CD8-positive, alpha-beta memory T cell (primary cell): ENCODE measurements around the gene AKR7A2. TPM values are rescaled to one million over a fixed set of nuclear protein-coding genes. Genes with fewer than 3 reads are reported as not detected.
A peak's percentile ranks its signal among the peaks of the same experiment; 100 is the strongest.

Experiments
- CTCF ChIA-PET: fragments of 350-600 bp; sonication (Branson Sonifier 250); formaldehyde crosslinking; loops from one replicate; lab custom pipeline; 2021; ENCODE audit warnings: antibody characterized with exemption; lab: Charles Lee
- POLR2A ChIA-PET: fragments of 350-600 bp; sonication (Branson Sonifier 250); formaldehyde crosslinking; loops from one replicate; lab custom pipeline; 2021; ENCODE audit warnings: antibody characterized with exemption; lab: Charles Lee
- DNase-seq, 5 donors: peaks; one replicate each; pipeline versions ENCODE4 v3.0.0 to v3.0.0-alpha.2; 2020 to 2022; ENCODE audit warnings: mixed read lengths in 1 of 5
- H3K27ac ChIP-seq: one replicate; pipeline ENCODE4 v1.7.0; 2013; ENCODE audit warnings: low read depth, mild to moderate bottlenecking, low read length, moderate library complexity
- H3K27me3 ChIP-seq: 2 replicates; pipeline ENCODE4 v1.7.0; 2013; ENCODE audit warnings: low read length, mild to moderate bottlenecking; ENCODE audit not compliant: insufficient read depth, poor library complexity, severe bottlenecking
- H3K36me3 ChIP-seq: 2 replicates; pipeline ENCODE4 v1.7.0; 2013; ENCODE audit warnings: mild to moderate bottlenecking, low read length, moderate library complexity; ENCODE audit not compliant: insufficient read depth
- H3K4me1 ChIP-seq: 2 replicates; pipeline ENCODE4 v1.7.0; 2013; ENCODE audit warnings: mild to moderate bottlenecking, low read length, moderate library complexity; ENCODE audit not compliant: insufficient read depth
- H3K4me3 ChIP-seq: 2 replicates; pipeline ENCODE4 v1.7.0; 2013; ENCODE audit warnings: mild to moderate bottlenecking, low read length
- H3K9me3 ChIP-seq: 2 replicates; pipeline ENCODE4 v1.7.0; 2013; ENCODE audit warnings: mild to moderate bottlenecking, low read length
- H3K27ac Mint-ChIP-seq, 8 donors: one replicate each; pipeline ENCODE4 v1.8.0; 2020 to 2021; ENCODE audit warnings: mixed read lengths in 8 of 8, mild to moderate bottlenecking in 6 of 8, inconsistent platforms in 3 of 8, moderate library complexity in 3 of 8
- H3K27me3 Mint-ChIP-seq, 2 donors: one replicate each; pipeline ENCODE4 v1.8.0; 2020 to 2021; ENCODE audit warnings: mixed read lengths in 2 of 2, mild to moderate bottlenecking in 1 of 2, moderate library complexity in 1 of 2
- H3K36me3 Mint-ChIP-seq, 3 donors: one replicate each; pipeline ENCODE4 v1.8.0; 2020 to 2021; ENCODE audit warnings: mixed read lengths in 3 of 3, inconsistent platforms in 1 of 3, mild to moderate bottlenecking in 1 of 3
- H3K4me1 Mint-ChIP-seq, 3 donors: one replicate each; pipeline ENCODE4 v1.8.0; 2020 to 2021; ENCODE audit warnings: mixed read lengths in 3 of 3, inconsistent platforms in 1 of 3, mild to moderate bottlenecking in 1 of 3
- H3K4me3 Mint-ChIP-seq, 7 donors: one replicate each; pipeline ENCODE4 v1.8.0; 2020 to 2021; ENCODE audit warnings: mixed read lengths in 7 of 7, mild to moderate bottlenecking in 6 of 7, moderate library complexity in 4 of 7, inconsistent platforms in 2 of 7
- H3K9me3 Mint-ChIP-seq, 5 donors: one replicate each; pipeline ENCODE4 v1.8.0; 2020 to 2022; ENCODE audit warnings: mixed read lengths in 5 of 5, mild to moderate bottlenecking in 3 of 5, moderate library complexity in 2 of 5, inconsistent platforms in 1 of 5
- polyA plus RNA-seq: library from polyadenylated mRNA; unstranded; fragments of 300-500 nt; fragmentation: Illumina TruSeq; gene quantifications from one replicate; pipeline ENCODE4 v1.2.3, GENCODE V29; 2021
- total RNA-seq, 2 experiments: library from RNA; stranded (reverse); gene quantifications; one replicate each; pipeline ENCODE4 v1.2.3, GENCODE V29; 2021

Gene AKR7A2
- total and polyA plus RNA-seq, 3 experiments from 2014 or later = 36.4 to 102 (median 38.3) TPM

GRCh38 chr1:19327736-19328135 is 15.8 kb upstream of the AKR7A2 start:
- Mint-ChIP-seq H3K27ac (peak overlapping the region in 1 of 8 donors; percentile 64), H3K9me3 (no peaks in the 10 kb centered on the region), H3K4me3 (no peak overlapping the region), H3K36me3 (peaks cover 0 to 21% (median 4%) of the 10 kb centered on the region in 3 donors), H3K27me3 (peaks cover 0 to 3% of the 10 kb centered on the region in 2 donors), H3K4me1 (peaks cover 0 to 1% (median 0%) of the 10 kb centered on the region in 3 donors)
- no peaks in the 10 kb centered on the region for H3K9me3 ChIP-seq
- H3K4me3 ChIP-seq = no peak overlapping the region
- no peaks in the 10 kb centered on the region for H3K4me1 ChIP-seq
- ChIA-PET CTCF (no interaction called here), POLR2A (no interaction called here)
- no peaks in the 10 kb centered on the region for H3K36me3 ChIP-seq
- no peak overlapping the region for H3K27ac ChIP-seq
- no peak for DNase-seq
- H3K27me3 ChIP-seq = no peaks in the 10 kb centered on the region

- H3K4me1 Mint-ChIP-seq = peaks cover 0 to 1% (median 0%) of the 10 kb centered on the region in 3 donors
- ChIA-PET POLR2A (no interaction called here), CTCF (no interaction called here)
- Histone ChIP-seq H3K27ac (no peak overlapping the region), H3K27me3 (no peaks in the 10 kb centered on the region), H3K4me1 (no peaks in the 10 kb centered on the region), H3K36me3 (no peaks in the 10 kb centered on the region), H3K9me3 (no peaks in the 10 kb centered on the region), H3K4me3 (no peak overlapping the region)
- DNase-seq = no peak
- H3K27ac Mint-ChIP-seq = no peak overlapping the region
- no peak overlapping the region for H3K4me3 Mint-ChIP-seq
- peaks cover 3 to 23% (median 4%) of the 10 kb centered on the region in 3 donors for H3K36me3 Mint-ChIP-seq
- peaks cover 0 to 3% of the 10 kb centered on the region in 2 donors for H3K27me3 Mint-ChIP-seq
- H3K9me3 Mint-ChIP-seq = no peaks in the 10 kb centered on the region
Observed at GRCh38 chr1:19327301-19327700, 15.4 kb upstream of the AKR7A2 start.

GRCh38 chr1:19326748-19327065 is 14.8 kb upstream of the AKR7A2 start:
- ChIA-PET CTCF (no interaction called here), POLR2A (no interaction called here)
- Mint-ChIP-seq H3K9me3 (no peaks in the 10 kb centered on the region), H3K27me3 (peaks cover 0 to 3% of the 10 kb centered on the region in 2 donors), H3K27ac (no peak overlapping the region), H3K4me1 (peaks cover 0 to 1% (median 0%) of the 10 kb centered on the region in 3 donors), H3K4me3 (peak overlapping the region in 1 of 7 donors; percentile 32), H3K36me3 (peaks cover 3 to 27% (median 7%) of the 10 kb centered on the region in 3 donors)
- Histone ChIP-seq H3K4me1 (no peaks in the 10 kb centered on the region), H3K9me3 (no peaks in the 10 kb centered on the region), H3K27me3 (no peaks in the 10 kb centered on the region), H3K36me3 (no peaks in the 10 kb centered on the region), H3K4me3 (no peak overlapping the region), H3K27ac (no peak overlapping the region)
- DNase-seq = no peak

GRCh38 chr1:19325958-19326747 is 14.2 kb upstream of the AKR7A2 start:
- POLR2A ChIA-PET = no interaction called here
- peak overlapping the region in 1 of 8 donors; percentile 74 for H3K27ac Mint-ChIP-seq
- H3K36me3 ChIP-seq = no peaks in the 10 kb centered on the region

GRCh38 chr1:19325368-19325957 is 13.5 kb upstream of the AKR7A2 start:
- Mint-ChIP-seq H3K9me3 (no peaks in the 10 kb centered on the region), H3K36me3 (peaks cover 3 to 31% (median 7%) of the 10 kb centered on the region in 3 donors), H3K27ac (peak overlapping the region in 1 of 8 donors; percentile 5), H3K4me1 (peaks cover 0 to 1% (median 0%) of the 10 kb centered on the region in 3 donors), H3K27me3 (peaks cover 0 to 3% of the 10 kb centered on the region in 2 donors), H3K4me3 (peak overlapping the region in 1 of 7 donors; percentile 48)
- no peak overlapping the region for H3K27ac ChIP-seq
- no peaks in the 10 kb centered on the region for H3K9me3 ChIP-seq
- no peak overlapping the region for H3K4me3 ChIP-seq
- no peaks in the 10 kb centered on the region for H3K27me3 ChIP-seq
- H3K36me3 ChIP-seq = no peaks in the 10 kb centered on the region
- ChIA-PET POLR2A (no interaction called here), CTCF (no interaction called here)
- peak in 1 of 5 donors; percentile 35 for DNase-seq
- no peaks in the 10 kb centered on the region for H3K4me1 ChIP-seq

More at GRCh38 chr1:19325958-19326747, 14.2 kb upstream of the AKR7A2 start:
- Mint-ChIP-seq H3K36me3 (peaks cover 3 to 29% (median 7%) of the 10 kb centered on the region in 3 donors), H3K4me1 (peaks cover 0 to 1% (median 0%) of the 10 kb centered on the region in 3 donors), H3K9me3 (no peaks in the 10 kb centered on the region), H3K27me3 (peaks cover 0 to 3% of the 10 kb centered on the region in 2 donors), H3K4me3 (peak overlapping the region in 1 of 7 donors; percentile 48)
- Histone ChIP-seq H3K27ac (no peak overlapping the region), H3K4me1 (no peaks in the 10 kb centered on the region), H3K9me3 (no peaks in the 10 kb centered on the region), H3K4me3 (no peak overlapping the region), H3K27me3 (no peaks in the 10 kb centered on the region)
- no peak for DNase-seq
- CTCF ChIA-PET = no interaction called here

- peaks cover 0 to 3% of the 10 kb centered on the region in 2 donors for H3K27me3 Mint-ChIP-seq
- H3K4me1 Mint-ChIP-seq = peaks cover 0 to 1% (median 0%) of the 10 kb centered on the region in 3 donors
- peak in 1 of 5 donors; percentile 41 for DNase-seq
- no peak overlapping the region for H3K27ac Mint-ChIP-seq
- ChIA-PET POLR2A (no interaction called here), CTCF (no interaction called here)
- Histone ChIP-seq H3K27ac (no peak overlapping the region), H3K4me3 (no peak overlapping the region), H3K9me3 (no peaks in the 10 kb centered on the region), H3K36me3 (no peaks in the 10 kb centered on the region), H3K27me3 (no peaks in the 10 kb centered on the region), H3K4me1 (no peaks in the 10 kb centered on the region)
- H3K4me3 Mint-ChIP-seq = no peak overlapping the region
- peaks cover 3 to 31% (median 7%) of the 10 kb centered on the region in 3 donors for H3K36me3 Mint-ChIP-seq
- H3K9me3 Mint-ChIP-seq = no peaks in the 10 kb centered on the region
Observed at GRCh38 chr1:19324665-19324990, 12.7 kb upstream of the AKR7A2 start.

- peaks cover 0 to 3% of the 10 kb centered on the region in 2 donors for H3K27me3 Mint-ChIP-seq
- H3K36me3 Mint-ChIP-seq = peaks cover 3 to 34% (median 4%) of the 10 kb centered on the region in 3 donors
- CTCF ChIA-PET = no interaction called here
- H3K4me3 ChIP-seq = no peak overlapping the region
- H3K27me3 ChIP-seq = no peaks in the 10 kb centered on the region
- H3K9me3 ChIP-seq = no peaks in the 10 kb centered on the region
- no peak overlapping the region for H3K27ac ChIP-seq
- H3K9me3 Mint-ChIP-seq = no peaks in the 10 kb centered on the region
- peak overlapping the region in 1 of 8 donors; percentile 19 for H3K27ac Mint-ChIP-seq
- POLR2A ChIA-PET = interaction anchor here (0.5 kb wide), 1 partner anchor 307 kb away, joined by 6 read pairs; no protein-coding TSS in a partner anchor
- H3K4me1 ChIP-seq = no peaks in the 10 kb centered on the region
- no peak for DNase-seq
- H3K4me1 Mint-ChIP-seq = no peaks in the 10 kb centered on the region
- no peaks in the 10 kb centered on the region for H3K36me3 ChIP-seq
- no peak overlapping the region for H3K4me3 Mint-ChIP-seq
Observed at GRCh38 chr1:19323987-19324664, 12.2 kb upstream of the AKR7A2 start.
